MV-4-11 (cell line): ENCODE data around the gene SELENOO.
"Not testable (repeated sequence)": the region's sequence is repeated elsewhere in the genome, so short reads cannot be mapped to it uniquely, and the experiment has no call there.

Experiments used
- DNase-seq: peaks from one replicate; lab custom pipeline; 2025; lab: John Stamatoyannopoulos, UW

The SELENOO gene

GRCh38 chr22:50200461-50201190 lies at the start of gene SELENOO:
Gene SELENOO, plus strand, starts transcription at chr22:50201011. Its CDS starts 26 bp downstream, at chr22:50201037.
- peak; percentile 84 for DNase-seq

GRCh38 chr22:50151571-50152537 lies 49.0 kb upstream of the SELENOO start:
- no peak for DNase-seq

GRCh38 chr22:50153056-50153755 lies 47.6 kb upstream of the SELENOO start:
- no peak for DNase-seq

- no peak for DNase-seq
Measured at GRCh38 chr22:50153756-50154140, 47.1 kb upstream of the SELENOO start.

- no peak for DNase-seq
Measured at GRCh38 chr22:50157709-50158375, 43.0 kb upstream of the SELENOO start.

GRCh38 chr22:50160947-50161346 lies 39.9 kb upstream of the SELENOO start:
- DNase-seq, result no peak

- DNase-seq, result no peak
Measured at GRCh38 chr22:50161508-50162390, 39.1 kb upstream of the SELENOO start.

- DNase-seq, result peak; percentile 43
Measured at GRCh38 chr22:50162391-50162956, 38.3 kb upstream of the SELENOO start.

- no peak for DNase-seq
Measured at GRCh38 chr22:50165436-50166123, 35.2 kb upstream of the SELENOO start.

GRCh38 chr22:50167689-50168489 lies 32.9 kb upstream of the SELENOO start:
- DNase-seq, result no peak

GRCh38 chr22:50168490-50169180 lies 32.2 kb upstream of the SELENOO start:
- not testable (repeated sequence) for DNase-seq

- no peak for DNase-seq
Measured at GRCh38 chr22:50169181-50169759, 31.5 kb upstream of the SELENOO start.

- no peak for DNase-seq
Measured at GRCh38 chr22:50169774-50170341, 31.0 kb upstream of the SELENOO start.

GRCh38 chr22:50170453-50171318 lies 30.1 kb upstream of the SELENOO start, which contains the start of gene PANX2:
Gene PANX2, plus strand, starts transcription at chr22:50170731. Its CDS starts 0 bp downstream, at chr22:50170731.
- DNase-seq, result no peak

GRCh38 chr22:50171319-50171964 lies 29.4 kb upstream of the SELENOO start:
- DNase-seq, result no peak

- DNase-seq, result no peak
Measured at GRCh38 chr22:50171965-50172421, 28.8 kb upstream of the SELENOO start.
